A549 (cell line): ENCODE measurements around the gene CENPB. TPM values are rescaled to one million over a fixed set of nuclear protein-coding genes. Genes with fewer than 3 reads are reported as not detected.

Experiments used
- ATAC-seq, 2 experiments: fragments of 200-7000 bp in 1 of 2; fragments of >200 bp in 1 of 2; cut with Nextera tagmentation in 1 of 2; cut with Tn5 transposase in 1 of 2; 3 replicates each; pipeline versions ENCODE4 v1.8.0 to v1.9.1; 2018 to 2020; ENCODE audit warnings: mild to moderate bottlenecking in 1 of 2, moderate library complexity in 1 of 2
- CTCF ChIA-PET: fragments of 300-600 bp; sonication (Branson Sonifier 250); formaldehyde crosslinking; extraction: SDS; loops from one replicate; lab custom pipeline; 2021; ENCODE audit warnings: antibody characterized with exemption, inconsistent platforms; lab: Yijun Ruan, JAX
- POLR2A ChIA-PET: fragments of 350-600 bp; formaldehyde crosslinking; extraction: SDS; loops from one replicate; lab custom pipeline; 2021; ENCODE audit warnings: antibody characterized with exemption, inconsistent platforms; lab: Yijun Ruan, JAX
- DNase-seq, 2 experiments: peaks; one replicate each; pipeline versions ENCODE4 v3.0.0 to v3.0.0-alpha.2; 2011 to 2016; ENCODE audit warnings: low read depth in 1 of 2, low spot score in 1 of 2
- FAIRE-seq: peaks from 2 replicates; lab custom pipeline; 2011; peaks lifted over from hg19 to GRCh38; lab: Jason Lieb, UNC
- H3K27ac ChIP-seq, 2 experiments: fragments of >200 bp; sonication (Bioruptor Twin); formaldehyde crosslinking; 3 replicates each; pipeline ENCODE4 v1.5.1; 2016 to 2017
- H3K4me1 ChIP-seq: fragments of >200 bp; sonication (Bioruptor Twin); formaldehyde crosslinking; 3 replicates; pipeline ENCODE4 v1.6.1; 2016
- H3K4me2 ChIP-seq: fragments of >200 bp; sonication (Bioruptor Twin); formaldehyde crosslinking; 3 replicates; pipeline ENCODE4 v1.6.1; 2016
- H3K4me3 ChIP-seq: fragments of >200 bp; sonication (Bioruptor Twin); formaldehyde crosslinking; 3 replicates; pipeline ENCODE4 v1.5.1; 2016
- H3K9me3 ChIP-seq: fragments of >200 bp; sonication (Bioruptor Twin); formaldehyde crosslinking; 3 replicates; pipeline ENCODE4 v1.6.1; 2016
- BCL3 ChIP-seq: fragments of >200 bp; sonication (Bioruptor Twin); formaldehyde crosslinking; IDR thresholded peaks from 3 replicates; pipeline ENCODE4 v1.6.1; 2016
- BHLHE40 ChIP-seq: IDR thresholded peaks from 2 replicates; pipeline ENCODE4 v1.6.1; 2012; ENCODE audit warnings: low read depth, low read length, inconsistent platforms
- CBX8 ChIP-seq: fragments of 200-600 bp; sonication (generic); IDR thresholded peaks from 2 replicates; pipeline ENCODE4 v1.6.1; 2016
- CEBPB ChIP-seq, 2 experiments: fragments of >200 bp in 1 of 2; sonication (Bioruptor Twin) in 1 of 2; formaldehyde crosslinking in 1 of 2; IDR thresholded peaks; 2 replicates each; pipeline ENCODE4 v1.6.1; 2012 to 2016
- CHD4 ChIP-seq: fragments of 200-600 bp; sonication (generic); IDR thresholded peaks from 2 replicates; pipeline ENCODE4 v1.6.1; 2016; ENCODE audit warnings: antibody characterized with exemption, mild to moderate bottlenecking, borderline replicate concordance
- CTCF ChIP-seq: fragments of >200 bp; sonication (Bioruptor Twin); formaldehyde crosslinking; IDR thresholded peaks from 3 replicates; pipeline ENCODE4 v1.5.1; 2016
- ELK1 ChIP-seq: fragments of 150-350 bp; IDR thresholded peaks from 2 replicates; pipeline ENCODE4 v1.6.1; 2014; ENCODE audit warnings: low read depth, mild to moderate bottlenecking, low read length
- ESRRA ChIP-seq: fragments of 150-350 bp; IDR thresholded peaks from 2 replicates; pipeline ENCODE4 v1.6.1; 2014; ENCODE audit warnings: mild to moderate bottlenecking, low read length, borderline replicate concordance
- FOSL2 ChIP-seq, 2 experiments: fragments of 450-650 bp in 1 of 2; fragments of >200 bp in 1 of 2; sonication (Bioruptor Twin) in 1 of 2; formaldehyde crosslinking; IDR thresholded peaks; 2 replicates each; pipeline versions ENCODE4 v1.5.0 to v1.6.1; 2016 to 2020; ENCODE audit warnings: mild to moderate bottlenecking in 1 of 2, moderate library complexity in 1 of 2
- HDAC2 ChIP-seq: fragments of 200-600 bp; sonication (generic); IDR thresholded peaks from 2 replicates; pipeline ENCODE4 v1.6.1; 2016
- HES2 ChIP-seq: fragments of >200 bp; sonication (Bioruptor Twin); formaldehyde crosslinking; IDR thresholded peaks from 2 replicates; pipeline ENCODE4 v1.6.1; 2016
- HEYL ChIP-seq: fragments of 250-450 bp; sonication (Bioruptor Pico); IDR thresholded peaks from 2 replicates; pipeline ENCODE4 v1.8.0; 2021; ENCODE audit warnings: mild to moderate bottlenecking, moderate library complexity
- HOXB13 ChIP-seq: fragments of 250-450 bp; sonication (Bioruptor Pico); IDR thresholded peaks from 2 replicates; pipeline ENCODE4 v1.5.0; 2020; ENCODE audit warnings: low read depth, mild to moderate bottlenecking, moderate library complexity
- KDM1A ChIP-seq: fragments of 200-600 bp; sonication (generic); IDR thresholded peaks from 2 replicates; pipeline ENCODE4 v1.6.1; 2016; ENCODE audit warnings: low read depth, mild to moderate bottlenecking
- KDM5A ChIP-seq: fragments of 200-600 bp; sonication (generic); IDR thresholded peaks from 2 replicates; pipeline ENCODE4 v1.6.1; 2016; ENCODE audit warnings: antibody characterized with exemption, mild to moderate bottlenecking
- MAFK ChIP-seq: fragments of 450-650 bp; IDR thresholded peaks from 2 replicates; pipeline ENCODE4 v1.6.1; 2014; ENCODE audit not compliant: partially characterized antibody
- NFE2L2 ChIP-seq: fragments of 150-350 bp; conservative IDR thresholded peaks from 2 replicates; pipeline ENCODE4 v1.6.1; 2014; ENCODE audit warnings: low read length
- NPAS2 ChIP-seq: fragments of 250-450 bp; sonication (Bioruptor Pico); IDR thresholded peaks from 2 replicates; pipeline ENCODE4 v1.8.0; 2022; ENCODE audit warnings: mild to moderate bottlenecking, moderate library complexity, borderline replicate concordance
- NR3C1 ChIP-seq: fragments of >200 bp; sonication (Bioruptor Twin); formaldehyde crosslinking; IDR thresholded peaks from 3 replicates; pipeline ENCODE4 v1.6.1; 2017
- PBX3 ChIP-seq: IDR thresholded peaks from 2 replicates; pipeline ENCODE4 v1.6.1; 2012
- POLR2A ChIP-seq: IDR thresholded peaks from 2 replicates; pipeline ENCODE4 v1.6.1; 2012; ENCODE audit warnings: mild to moderate bottlenecking, low read length
- RAD21 ChIP-seq, 2 experiments: fragments of >200 bp in 1 of 2; sonication (Bioruptor Twin) in 1 of 2; formaldehyde crosslinking in 1 of 2; IDR thresholded peaks in 1 of 2; conservative IDR thresholded peaks in 1 of 2; 2 replicates in 1 of 2; 3 replicates in 1 of 2; pipeline ENCODE4 v1.6.1; 2012 to 2018; ENCODE audit warnings: inconsistent platforms in 1 of 2
- RARB ChIP-seq: fragments of 250-450 bp; sonication (Bioruptor Pico); IDR thresholded peaks from 2 replicates; pipeline ENCODE4 v1.8.0; 2021; ENCODE audit warnings: mild to moderate bottlenecking, moderate library complexity
- RCOR1 ChIP-seq: fragments of 150-350 bp; IDR thresholded peaks from 2 replicates; pipeline ENCODE4 v1.6.1; 2014; ENCODE audit warnings: antibody characterized with exemption, low read length, low read depth
- REST ChIP-seq: fragments of 200-600 bp; sonication (generic); IDR thresholded peaks from 2 replicates; pipeline ENCODE4 v1.6.1; 2016; ENCODE audit warnings: antibody characterized with exemption, mild to moderate bottlenecking, moderate library complexity
- RFX5 ChIP-seq: fragments of 450-650 bp; IDR thresholded peaks from 2 replicates; pipeline ENCODE4 v1.7.1; 2014; ENCODE audit warnings: antibody characterized with exemption, mild to moderate bottlenecking, moderate library complexity
- RNF2 ChIP-seq: fragments of 200-600 bp; sonication (generic); IDR thresholded peaks from 2 replicates; pipeline ENCODE4 v1.6.1; 2016; ENCODE audit warnings: low read depth, mild to moderate bottlenecking, antibody characterized with exemption, moderate library complexity, borderline replicate concordance
- SREBF2 ChIP-seq: fragments of 450-650 bp; IDR thresholded peaks from 2 replicates; pipeline ENCODE4 v1.6.1; 2014; ENCODE audit warnings: mild to moderate bottlenecking, moderate library complexity
- TFCP2L1 ChIP-seq: fragments of 250-450 bp; sonication (Bioruptor Pico); IDR thresholded peaks from 2 replicates; pipeline ENCODE4 v1.5.0; 2021; ENCODE audit warnings: mild to moderate bottlenecking
- ZNF302 ChIP-seq: fragments of 250-450 bp; sonication (Bioruptor Pico); IDR thresholded peaks from 2 replicates; pipeline ENCODE4 v1.9.0; 2021; ENCODE audit warnings: inconsistent platforms, mild to moderate bottlenecking, moderate library complexity
- ZSCAN20 ChIP-seq: fragments of 250-450 bp; sonication (Bioruptor Pico); IDR thresholded peaks from 2 replicates; pipeline ENCODE4 v1.8.0; 2022; ENCODE audit warnings: mild to moderate bottlenecking, moderate library complexity
- WGBS: methylation state at CpG from one replicate; pipeline ENCODE4 v1.1.6; 2017; ENCODE audit errors: missing lambda C conversion rate; 5-methylcytosine and 5-hydroxymethylcytosine counted together
- polyA plus RNA-seq, 4 experiments: library from polyadenylated mRNA; depleted of rRNA in 3 of 4; stranded (reverse); fragments of >200 nt; fragmentation: RNase III in 1 of 4; extraction: RNeasy Plus Mini Kit Qiagen cat#74134 plus additional on column Dnase treatment in 1 of 4; gene quantifications; 2 replicates in 3 of 4; 3 replicates in 1 of 4; pipeline ENCODE4 v1.2.3, GENCODE V29; 2011 to 2017

Gene CENPB
- polyA plus RNA-seq, 2 of the 4 experiments (the other 2 are of a cell fraction): 42.6 to 106 TPM

GRCh38 chr20:3808544-3808943 lies 22.0 kb upstream of the CENPB start:
- H3K9me3 ChIP-seq: peaks cover 4% of the 10 kb centered on the region
- peak overlapping the region; percentile 88 for H3K4me2 ChIP-seq
- 72% methylated on average over 3 of the region's 3 CpGs for WGBS
- H3K27ac ChIP-seq: peak overlapping the region; percentile 95 to 99
- CTCF ChIA-PET: no interaction called here
- H3K4me1 ChIP-seq: peaks cover 83% of the 10 kb centered on the region
- peak overlapping the region; percentile 13; the same call in 1 of the 3 replicates for H3K4me3 ChIP-seq
- ATAC-seq (no peak), DNase-seq (no peak)
- TF ChIP-seq MAFK (no peak), RFX5 (no peak), NPAS2 (no peak), RARB (no peak), TFCP2L1 (CRISPR knock-in tag) (no peak), REST (no peak), PBX3 (no peak), FOSL2 (IDR thresholded peaks at IDR 0.05) (no peak), FOSL2 (CRISPR knock-in tag; IDR thresholded peaks at IDR 0.05) (no peak), KDM5A (no peak), ESRRA (no peak), CHD4 (no peak), KDM1A (peak; percentile 87), CBX8 (no peak), BHLHE40 (no peak), RAD21 (conservative IDR thresholded peaks at IDR 0.05 in 1 of 2, IDR thresholded peaks at IDR 0.05 in 1 of 2) (no peak), NFE2L2 (no peak), NR3C1 (no peak), RCOR1 (no peak), ZSCAN20 (CRISPR knock-in tag) (0 out of 2 replicates have a peak, but pooled peaks have one; percentile 10), CTCF (0 out of 3 replicates have a peak, but pooled peaks have one; percentile 10), HOXB13 (CRISPR knock-in tag) (no peak), HEYL (CRISPR knock-in tag) (no peak), ZNF302 (no peak), BCL3 (0 out of 3 replicates have a peak, but pooled peaks have one; percentile 15), CEBPB (IDR thresholded peaks at IDR 0.05) (no peak), RNF2 (no peak), HDAC2 (peak; percentile 74; the same call in 1 of the 2 replicates), ELK1 (no peak), HES2 (no peak), POLR2A (no peak), SREBF2 (no peak)
- TF ChIP-seq, all 56 proteins: peak for 5
- no peak for FAIRE-seq
- POLR2A ChIA-PET: no interaction called here
